Activated B cell treated with CpG ODN at 0.5 μM for 24 hours (primary cell): Measurements from ENCODE around the gene HIGD2B. TPM values are rescaled to one million over a fixed set of nuclear protein-coding genes. Genes with fewer than 3 reads are reported as not detected.
"Not testable (repeated sequence)": the region's sequence is repeated elsewhere in the genome, so short reads cannot be mapped to it uniquely, and the experiment has no call there.

ENCODE experiments used
- ATAC-seq: fragments of 200-7000 bp; cut with Tn5 transposase; one replicate; pipeline ENCODE4 v1.10.0; 2021; ENCODE audit warnings: low read depth, mild to moderate bottlenecking, moderate library complexity
- CTCF ChIA-PET: fragments of 350-600 bp; sonication (Branson Sonifier 250); formaldehyde crosslinking; loops from one replicate; lab custom pipeline; 2021; ENCODE audit warnings: antibody characterized with exemption; lab: Charles Lee
- POLR2A ChIA-PET: fragments of 350-600 bp; sonication (Branson Sonifier 250); formaldehyde crosslinking; loops from one replicate; lab custom pipeline; 2021; ENCODE audit warnings: antibody characterized with exemption; lab: Charles Lee
- DNase-seq: peaks from one replicate; pipeline ENCODE4 v3.0.0; 2022
- H3K27ac Mint-ChIP-seq: one replicate; pipeline ENCODE4 v1.8.0; 2020; ENCODE audit warnings: mixed read lengths
- H3K27me3 Mint-ChIP-seq: one replicate; pipeline ENCODE4 v1.8.0; 2021; ENCODE audit warnings: mixed read lengths
- H3K36me3 Mint-ChIP-seq: one replicate; pipeline ENCODE4 v1.8.0; 2021; ENCODE audit warnings: low read depth, mixed read lengths
- H3K4me1 Mint-ChIP-seq: one replicate; pipeline ENCODE4 v1.8.0; 2021; ENCODE audit warnings: mixed read lengths
- H3K4me3 Mint-ChIP-seq: one replicate; pipeline ENCODE4 v1.8.0; 2020; ENCODE audit warnings: mild to moderate bottlenecking, mixed read lengths
- H3K9me3 Mint-ChIP-seq: one replicate; pipeline ENCODE4 v1.8.0; 2020; ENCODE audit warnings: mixed read lengths
- CTCF ChIP-seq: fragments of 200-600 bp; IDR thresholded peaks from one replicate; pipeline ENCODE4 v1.8.0; 2022; ENCODE audit warnings: antibody characterized with exemption, mild to moderate bottlenecking
- intact Hi-C: fragments of 100-400 bp; cut with micrococcal nuclease; formaldehyde crosslinking; loops from one replicate; pipeline ENCODE4 v1.15.1; 2024
- total RNA-seq: library from RNA; stranded (reverse); gene quantifications from 2 replicates; pipeline ENCODE4 v1.2.3, GENCODE V29; 2022

HIGD2B gene
- total RNA-seq, 1 donor from 2014 or later = 0.55 TPM

- no peak for TF ChIP-seq CTCF
- Mint-ChIP-seq H3K4me1 (peaks cover 9% of the 10 kb centered on the region), H3K36me3 (peaks cover 1% of the 10 kb centered on the region), H3K9me3 (no peaks in the 10 kb centered on the region), H3K27ac (no peak overlapping the region), H3K4me3 (no peak overlapping the region), H3K27me3 (peaks cover 16% of the 10 kb centered on the region)
- ChIA-PET POLR2A (no interaction called here), CTCF (interaction anchor here (0.7 kb wide), 1 partner anchor 67 kb away, joined by 5 read pairs; no protein-coding TSS in a partner anchor)
- DNase-seq (no peak), ATAC-seq (no peak)
- intact Hi-C loops = no loop called here
Measured at GRCh38 chr15:72680931-72681330, 5.1 kb downstream of the HIGD2B start.

GRCh38 chr15:72676838-72677237 is 9.1 kb downstream of the HIGD2B start:
- ATAC-seq (no peak), DNase-seq (no peak)
- no peak overlapping the region for H3K4me3 Mint-ChIP-seq
- intact Hi-C loops = loop anchor here (10.0 kb wide), 3 partner anchors 72 to 482 kb away; partner anchors contain the start of gene GRAMD2A
- POLR2A ChIA-PET = interaction anchor here (0.7 kb wide), 1 partner anchor 122 kb away, joined by 3 read pairs; no protein-coding TSS in a partner anchor
- H3K9me3 Mint-ChIP-seq = no peaks in the 10 kb centered on the region
- H3K27me3 Mint-ChIP-seq = peaks cover 18% of the 10 kb centered on the region
- H3K27ac Mint-ChIP-seq = no peak overlapping the region
- H3K36me3 Mint-ChIP-seq = no peaks in the 10 kb centered on the region
- no peak for TF ChIP-seq CTCF
- CTCF ChIA-PET = interaction anchor here (0.6 kb wide), 1 partner anchor 88 kb away, joined by 4 read pairs; no protein-coding TSS in a partner anchor
- no peaks in the 10 kb centered on the region for H3K4me1 Mint-ChIP-seq

GRCh38 chr15:72671525-72671924 is 14.5 kb downstream of the HIGD2B start:
- ChIA-PET POLR2A (interaction anchor here (0.6 to 0.7 kb wide), 2 partner anchors 15 to 18 kb away, joined by 3 to 4 read pairs; partner anchors contain the start of genes BBS4 and HIGD2B), CTCF (interaction anchor here (0.7 to 3.2 kb wide), 7 partner anchors 8 to 359 kb away, joined by 3 to 14 read pairs (median 4); partner anchors contain the start of genes BBS4 and HIGD2B)
- Mint-ChIP-seq H3K27ac (no peak overlapping the region), H3K4me1 (peaks cover 7% of the 10 kb centered on the region), H3K9me3 (no peaks in the 10 kb centered on the region), H3K27me3 (peaks cover 4% of the 10 kb centered on the region), H3K36me3 (no peaks in the 10 kb centered on the region), H3K4me3 (no peak overlapping the region)
- DNase-seq = no peak
- ATAC-seq = no peak
- TF ChIP-seq CTCF = no peak
- intact Hi-C loops = loop anchor here (10.0 kb wide), 3 partner anchors 67 to 477 kb away; partner anchors contain the start of gene GRAMD2A

- H3K9me3 Mint-ChIP-seq, POLR2A ChIA-PET, H3K27ac Mint-ChIP-seq, H3K27me3 Mint-ChIP-seq, H3K36me3 Mint-ChIP-seq, H3K4me1 Mint-ChIP-seq: not testable (repeated sequence)
- H3K4me3 Mint-ChIP-seq = peak overlapping the region; percentile 85
- DNase-seq = peak; percentile 67
- intact Hi-C loops = loop anchor here (10.0 kb wide), 3 partner anchors 66 to 476 kb away; partner anchors contain the start of gene GRAMD2A
- CTCF ChIA-PET = interaction anchor here (0.7 to 3.2 kb wide), 7 partner anchors 9 to 358 kb away, joined by 3 to 14 read pairs (median 4); partner anchors contain the start of genes BBS4 and HIGD2B
- peak; percentile 95 for ATAC-seq
Measured at GRCh38 chr15:72670656-72671352, 15.2 kb downstream of the HIGD2B start.

GRCh38 chr15:72669803-72670202 is 16.2 kb downstream of the HIGD2B start:
- intact Hi-C loops = loop anchor here (10.0 kb wide), 3 partner anchors 65 to 475 kb away; partner anchors contain the start of gene GRAMD2A
- H3K9me3 Mint-ChIP-seq, H3K36me3 Mint-ChIP-seq, H3K4me1 Mint-ChIP-seq, POLR2A ChIA-PET, DNase-seq, ATAC-seq, H3K27ac Mint-ChIP-seq, CTCF ChIA-PET, H3K27me3 Mint-ChIP-seq, H3K4me3 Mint-ChIP-seq: not testable (repeated sequence)

- H3K4me1 Mint-ChIP-seq, intact Hi-C loops, H3K4me3 Mint-ChIP-seq, H3K27ac Mint-ChIP-seq, ATAC-seq, CTCF ChIA-PET, POLR2A ChIA-PET, H3K36me3 Mint-ChIP-seq, H3K27me3 Mint-ChIP-seq, H3K9me3 Mint-ChIP-seq, DNase-seq: not testable (repeated sequence)
Measured at GRCh38 chr15:72665706-72666105, 20.3 kb downstream of the HIGD2B start.

- ATAC-seq, intact Hi-C loops, H3K4me1 Mint-ChIP-seq, H3K9me3 Mint-ChIP-seq, H3K27ac Mint-ChIP-seq, H3K36me3 Mint-ChIP-seq, DNase-seq, H3K27me3 Mint-ChIP-seq, H3K4me3 Mint-ChIP-seq, CTCF ChIA-PET, POLR2A ChIA-PET: not testable (repeated sequence)
Measured at GRCh38 chr15:72663931-72664330, 22.1 kb downstream of the HIGD2B start.

- H3K4me1 Mint-ChIP-seq, POLR2A ChIA-PET, H3K27me3 Mint-ChIP-seq, intact Hi-C loops, H3K9me3 Mint-ChIP-seq, H3K4me3 Mint-ChIP-seq, DNase-seq, ATAC-seq, H3K36me3 Mint-ChIP-seq, H3K27ac Mint-ChIP-seq, CTCF ChIA-PET: not testable (repeated sequence)
Measured at GRCh38 chr15:72661081-72661480, 24.9 kb downstream of the HIGD2B start.

GRCh38 chr15:72656014-72656413 is 30.0 kb downstream of the HIGD2B start:
- ATAC-seq, H3K9me3 Mint-ChIP-seq, H3K27me3 Mint-ChIP-seq, H3K36me3 Mint-ChIP-seq, POLR2A ChIA-PET, CTCF ChIA-PET, DNase-seq, H3K4me3 Mint-ChIP-seq, H3K27ac Mint-ChIP-seq, H3K4me1 Mint-ChIP-seq, intact Hi-C loops: not testable (repeated sequence)
